ENCODE data around the gene NFKBIZ. TPM values are rescaled to one million over a fixed set of nuclear protein-coding genes. Genes with fewer than 3 reads are reported as not detected.
"Not testable (repeated sequence)": the region's sequence is repeated elsewhere in the genome, so short reads cannot be mapped to it uniquely, and the experiment has no call there.

NFKBIZ gene
- total and polyA plus RNA-seq, 2 donors: 7.7 to 13.7 TPM

DNA sequence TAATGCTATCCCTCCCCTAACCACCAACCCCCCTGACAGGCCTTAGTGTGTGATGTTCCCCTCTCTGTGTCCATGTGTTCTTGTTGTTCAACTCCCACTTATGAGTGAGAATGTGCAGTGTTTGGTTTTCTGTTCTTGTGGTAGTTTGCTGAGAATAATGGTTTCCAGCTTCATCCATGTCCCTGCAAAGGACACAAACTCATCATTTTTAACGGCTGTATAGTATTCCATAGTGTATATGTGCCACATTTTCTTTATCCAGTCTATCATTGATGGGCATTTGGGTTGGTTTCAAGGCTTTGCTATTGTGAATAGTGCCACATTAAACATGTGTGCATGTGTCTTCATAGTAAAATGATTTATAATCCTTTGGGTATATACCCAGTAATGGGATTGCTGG, 56.3 kb downstream of the NFKBIZ start:
- not testable (repeated sequence) for H3K4me3 ChIP-seq (ENCODE audit: low read length in 2 of 2); H3K27me3 ChIP-seq (ENCODE audit: control insufficient read depth in 2 of 2, insufficient read depth in 1 of 2, low read length in 1 of 2); H3K36me3 ChIP-seq (ENCODE audit: control insufficient read depth in 2 of 2, insufficient read depth in 2 of 2, low read length in 1 of 2); H3K27ac ChIP-seq (ENCODE audit: low read depth in 1 of 2, low read length in 1 of 2); H3K4me1 ChIP-seq (ENCODE audit: control insufficient read depth in 2 of 2, insufficient read depth in 2 of 2, low read length in 2 of 2); DNase-seq (ENCODE audit: low read depth in 6 of 9, low spot score in 9 of 9); H3K9me3 ChIP-seq (ENCODE audit: control insufficient read depth in 2 of 2, insufficient read depth in 1 of 2, low read length in 1 of 2)
- 94% methylated on average over 1 of the region's 1 CpG for WGBS

Other genes starting within 250 kb of the NFKBIZ start
- 23.0 TPM for gene ZBTB11, start 172.4 kb upstream of the NFKBIZ start, total RNA-seq
- gene ZBTB11, start 172.4 kb upstream of the NFKBIZ start, polyA plus RNA-seq: 19.8 TPM
- 2,106 TPM for gene RPL24, start 162.8 kb upstream of the NFKBIZ start, total RNA-seq
- 3,832 TPM for gene RPL24, start 162.8 kb upstream of the NFKBIZ start, polyA plus RNA-seq
- 14.0 TPM for gene CEP97, start 124.9 kb upstream of the NFKBIZ start, total RNA-seq
- 4.5 TPM for gene CEP97, start 124.9 kb upstream of the NFKBIZ start, polyA plus RNA-seq
- gene NXPE3, start 70.3 kb upstream of the NFKBIZ start, total RNA-seq: 10.3 TPM
- 15.8 TPM for gene NXPE3, start 70.3 kb upstream of the NFKBIZ start, polyA plus RNA-seq

Data from thymus (tissue), 11 donors.